ENCODE measurements around the gene ATP2A2. TPM values are rescaled to one million over a fixed set of nuclear protein-coding genes. Genes with fewer than 3 reads are reported as not detected.
"Not testable (repeated sequence)": the region's sequence is repeated elsewhere in the genome, so short reads cannot be mapped to it uniquely, and the experiment has no call there.

ATP2A2 gene
- total and polyA plus RNA-seq, 11 donors = 494 to 2,963 (median 1,674) TPM

- intact Hi-C loops (cut with DNase I) = not testable (repeated sequence)
These were observed 77.5 kb downstream of the ATP2A2 start for GRCh38 chr12:110358384-110359097.

GRCh38 chr12:110361216-110361615, 80.2 kb downstream of the ATP2A2 start:
- WGBS, 4 donors = 87 to 100% (median 98%) methylated on average over 1 of the region's 1 CpG

More at GRCh38 chr12:110358384-110359097, 77.5 kb downstream of the ATP2A2 start:
- H3K9me3 ChIP-seq, H3K4me3 ChIP-seq, ATAC-seq, H3K36me3 ChIP-seq, DNase-seq, H3K27me3 ChIP-seq, H3K27ac ChIP-seq: not testable (repeated sequence)
- peaks cover 0 to 28% (median 0%) of the 10 kb centered on the region in 12 donors for H3K4me1 ChIP-seq
- 88 to 91% (median 89%) methylated on average over 8 of the region's 8 CpGs for WGBS, 4 donors
- peak in 5 of 12 donors; percentile 8 to 35 (median 14) for TF ChIP-seq CTCF (IDR thresholded peaks at IDR 0.05)

GRCh38 chr12:110365489-110366320, 84.7 kb downstream of the ATP2A2 start:
- peaks cover 0 to 8% (median 0%) of the 10 kb centered on the region in 9 donors for H3K36me3 ChIP-seq
- peaks cover 0 to 32% (median 0%) of the 10 kb centered on the region in 12 donors for H3K4me1 ChIP-seq
- no peak overlapping the region for H3K27ac ChIP-seq
- 74 to 89% (median 83%) methylated on average over 6 to 7 of the region's 7 CpGs for WGBS, 4 donors
- intact Hi-C loops (cut with DNase I) = no loop called here
- no peaks in the 10 kb centered on the region for H3K27me3 ChIP-seq
- ATAC-seq (peak in 1 of 4 donors; percentile 31), DNase-seq (no peak)
- no peaks in the 10 kb centered on the region for H3K9me3 ChIP-seq
- TF ChIP-seq CTCF (IDR thresholded peaks at IDR 0.05) (no peak), POLR2A (IDR thresholded peaks at IDR 0.05) (no peak)
- H3K4me3 ChIP-seq = no peak overlapping the region

More at GRCh38 chr12:110361216-110361615, 80.2 kb downstream of the ATP2A2 start:
- Histone ChIP-seq H3K4me3 (no peak overlapping the region), H3K36me3 (no peaks in the 10 kb centered on the region), H3K4me1 (peaks cover 0 to 23% (median 0%) of the 10 kb centered on the region in 12 donors), H3K27ac (peak overlapping the region in 1 of 12 donors; percentile 63), H3K27me3 (no peaks in the 10 kb centered on the region), H3K9me3 (no peaks in the 10 kb centered on the region)
- TF ChIP-seq CTCF (IDR thresholded peaks at IDR 0.05) (no peak), POLR2A (IDR thresholded peaks at IDR 0.05) (no peak)
- ATAC-seq = no peak
- DNase-seq = no peak
- intact Hi-C loops (cut with DNase I) = no loop called here

Data from heart left ventricle (tissue), 16 donors.